Measurements from ENCODE around the gene ZBTB12.
A peak's percentile ranks its signal among the peaks of the same experiment; 100 is the strongest.
"Not testable (repeated sequence)": the region's sequence is repeated elsewhere in the genome, so short reads cannot be mapped to it uniquely, and the experiment has no call there.

ZBTB12 gene

DNA sequence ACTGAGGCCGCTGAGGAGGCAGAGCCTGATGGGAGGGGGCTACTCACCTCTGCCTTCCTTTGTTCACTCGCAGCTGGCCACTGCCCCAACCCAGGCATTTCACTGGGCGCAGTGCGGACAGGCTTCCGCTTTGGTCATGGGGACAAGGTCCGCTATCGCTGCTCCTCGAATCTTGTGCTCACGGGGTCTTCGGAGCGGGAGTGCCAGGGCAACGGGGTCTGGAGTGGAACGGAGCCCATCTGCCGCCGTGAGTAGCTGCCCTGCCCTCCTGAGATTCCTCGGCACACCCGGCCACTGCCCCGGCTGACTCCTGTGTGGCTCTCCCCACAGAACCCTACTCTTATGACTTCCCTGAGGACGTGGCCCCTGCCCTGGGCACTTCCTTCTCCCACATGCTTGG, 31.7 kb upstream of the ZBTB12 start:
- no peak for TF ChIP-seq POLR2A (IDR thresholded peaks at IDR 0.05; ENCODE audit: low read length)
- no peak for TF ChIP-seq GATA1 (IDR thresholded peaks at IDR 0.05; ENCODE audit: low read depth, low read length)
- DNase-seq, result no peak

DNA sequence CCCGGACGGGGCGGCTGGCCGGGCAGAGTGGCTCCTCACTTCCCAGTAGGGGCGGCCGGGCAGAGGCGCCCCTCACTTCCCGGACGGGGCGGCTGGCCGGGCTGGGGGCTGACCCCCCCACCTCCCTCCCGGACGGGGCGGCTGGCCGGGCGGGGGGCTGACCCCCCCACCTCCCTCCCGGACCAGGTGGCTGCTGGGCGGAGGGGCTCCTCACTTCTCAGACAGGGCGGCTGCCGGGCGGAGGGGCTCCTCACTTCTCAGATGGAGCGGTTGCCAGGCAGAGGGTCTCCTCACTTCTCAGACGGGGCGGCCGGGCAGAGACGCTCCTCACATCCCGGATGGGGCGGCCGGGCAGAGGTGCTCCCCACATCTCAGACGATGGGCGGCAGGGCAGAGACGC, 30.3 kb upstream of the ZBTB12 start:
- DNase-seq, result not testable (repeated sequence)

DNA sequence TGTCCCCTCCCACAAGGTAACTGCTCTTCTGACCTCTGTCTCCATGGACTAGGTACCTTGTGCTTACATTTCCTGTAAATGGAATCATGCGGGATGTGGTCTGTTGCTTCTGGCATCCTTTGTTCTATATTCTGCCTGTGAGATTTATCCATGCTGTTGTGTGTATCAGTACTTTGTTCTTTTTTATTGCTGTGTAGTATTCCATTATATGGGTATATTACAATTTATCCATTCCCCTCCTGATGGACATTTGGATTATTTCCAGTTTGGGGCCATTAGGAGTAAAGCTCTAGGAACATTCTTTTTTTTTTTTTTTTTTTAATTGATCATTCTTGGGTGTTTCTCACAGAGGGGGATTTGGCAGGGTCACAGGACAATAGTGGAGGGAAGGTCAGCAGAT, 29.1 kb upstream of the ZBTB12 start:
- DNase-seq, result no peak
- no peak for TF ChIP-seq GATA1 (IDR thresholded peaks at IDR 0.05; ENCODE audit: low read depth, low read length)
- TF ChIP-seq POLR2A (IDR thresholded peaks at IDR 0.05; ENCODE audit: low read length), result no peak

DNA sequence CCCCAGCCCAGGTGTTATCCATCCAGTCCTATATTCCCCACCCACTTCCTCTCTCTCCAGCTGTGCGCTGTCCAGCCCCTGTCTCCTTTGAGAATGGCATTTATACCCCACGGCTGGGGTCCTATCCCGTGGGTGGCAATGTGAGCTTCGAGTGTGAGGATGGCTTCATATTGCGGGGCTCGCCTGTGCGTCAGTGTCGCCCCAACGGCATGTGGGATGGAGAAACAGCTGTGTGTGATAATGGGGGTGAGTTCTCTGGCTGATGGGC, 26.7 kb upstream of the ZBTB12 start:
- no peak for DNase-seq
- TF ChIP-seq POLR2A (IDR thresholded peaks at IDR 0.05; ENCODE audit: low read length), result no peak
- no peak for TF ChIP-seq GATA1 (IDR thresholded peaks at IDR 0.05; ENCODE audit: low read depth, low read length)

DNA sequence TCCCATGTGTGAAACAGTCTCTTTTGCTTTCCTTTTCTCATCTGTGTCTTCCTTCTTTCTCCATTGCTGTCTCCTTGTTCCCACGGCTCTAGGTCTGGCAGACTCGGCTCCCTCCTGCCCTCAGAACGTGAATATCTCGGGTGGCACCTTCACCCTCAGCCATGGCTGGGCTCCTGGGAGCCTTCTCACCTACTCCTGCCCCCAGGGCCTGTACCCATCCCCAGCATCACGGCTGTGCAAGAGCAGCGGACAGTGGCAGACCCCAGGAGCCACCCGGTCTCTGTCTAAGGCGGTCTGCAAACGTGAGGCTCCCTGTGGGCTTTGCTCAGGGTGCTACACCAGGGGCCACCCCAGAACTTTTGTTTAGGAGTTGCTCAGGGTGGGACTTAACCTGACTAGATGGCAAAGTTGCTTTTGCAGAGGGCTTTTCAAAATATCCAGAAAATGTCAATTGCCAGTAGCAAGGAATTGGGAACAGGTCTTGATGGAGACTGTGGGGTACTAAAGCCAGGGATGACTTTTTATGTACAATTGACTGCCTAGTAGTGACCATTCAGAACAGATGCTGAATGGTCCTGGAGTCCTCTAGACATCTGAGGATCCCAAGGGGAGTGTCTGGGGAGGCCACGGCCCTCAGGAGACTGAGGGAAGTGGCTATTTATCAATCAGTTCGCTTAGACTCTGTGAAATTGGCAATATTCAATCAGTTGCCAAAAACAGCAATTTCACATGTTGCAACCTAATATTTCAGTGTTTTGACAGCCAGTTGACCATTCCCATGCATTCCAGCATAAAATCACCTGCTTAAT, 26.2 kb upstream of the ZBTB12 start:
- no peak for DNase-seq
- TF ChIP-seq POLR2A (IDR thresholded peaks at IDR 0.05; ENCODE audit: low read length) (no peak), GATA1 (IDR thresholded peaks at IDR 0.05; ENCODE audit: low read depth, low read length) (no peak)

DNA sequence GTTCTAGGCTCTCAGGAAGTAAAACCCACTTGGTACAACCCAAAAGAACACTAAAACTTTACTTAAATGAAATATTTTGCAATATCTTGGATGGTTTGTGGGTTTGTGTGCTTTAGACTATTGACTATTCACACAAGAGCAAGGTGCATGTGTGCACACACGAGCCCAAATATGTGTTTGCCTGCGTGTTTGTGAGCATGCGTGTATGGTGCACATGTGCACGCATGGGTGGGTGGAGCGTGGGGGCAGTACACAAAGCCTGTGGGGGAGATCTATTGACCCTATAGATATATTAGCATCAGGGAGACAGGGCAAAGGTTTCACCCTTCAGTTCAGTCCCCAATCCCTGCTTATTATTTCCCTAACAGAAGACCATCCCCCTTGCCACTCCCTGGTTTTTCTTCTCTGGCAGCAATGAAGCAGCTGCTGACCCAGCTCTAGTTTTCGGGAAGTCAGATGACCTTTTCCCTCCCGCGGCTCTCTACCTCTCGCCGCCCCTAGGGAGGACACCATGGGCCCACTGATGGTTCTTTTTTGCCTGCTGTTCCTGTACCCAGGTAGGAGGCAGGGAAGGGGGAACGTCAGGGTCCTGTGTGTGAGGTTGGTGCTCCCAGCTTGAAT, 25.5 kb upstream of the ZBTB12 start, which contains the start of gene C2:
Gene C2, plus strand, starts transcription at position 476 of the 621 bp plus-strand sequence. Its CDS starts 36 bp downstream, at position 512.
- no peak for DNase-seq
- TF ChIP-seq POLR2A (IDR thresholded peaks at IDR 0.05; ENCODE audit: low read length), result no peak
- no peak for TF ChIP-seq GATA1 (IDR thresholded peaks at IDR 0.05; ENCODE audit: low read depth, low read length)

DNA sequence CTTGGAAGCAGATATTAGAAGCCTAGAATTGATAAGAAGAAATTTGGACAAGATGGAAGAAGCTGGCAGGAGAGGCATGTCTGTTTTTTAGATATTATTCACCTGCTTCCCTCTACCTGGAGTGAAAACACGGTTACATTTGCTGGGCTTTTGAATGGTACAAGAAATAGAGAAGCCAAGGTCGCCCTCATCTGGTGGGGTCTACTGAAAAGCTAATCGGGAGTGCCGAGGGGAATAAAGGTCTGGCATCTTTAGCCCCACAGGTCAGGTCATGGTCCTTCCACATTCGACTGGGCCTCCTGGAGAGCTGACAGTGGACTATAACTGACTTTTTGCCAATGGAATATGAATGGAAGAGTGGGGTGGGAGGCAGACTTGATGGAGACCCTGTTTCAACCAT, 21.1 kb upstream of the ZBTB12 start:
- no peak for TF ChIP-seq POLR2A (IDR thresholded peaks at IDR 0.05; ENCODE audit: low read length)
- DNase-seq, result peak; percentile 13 to 40

DNA sequence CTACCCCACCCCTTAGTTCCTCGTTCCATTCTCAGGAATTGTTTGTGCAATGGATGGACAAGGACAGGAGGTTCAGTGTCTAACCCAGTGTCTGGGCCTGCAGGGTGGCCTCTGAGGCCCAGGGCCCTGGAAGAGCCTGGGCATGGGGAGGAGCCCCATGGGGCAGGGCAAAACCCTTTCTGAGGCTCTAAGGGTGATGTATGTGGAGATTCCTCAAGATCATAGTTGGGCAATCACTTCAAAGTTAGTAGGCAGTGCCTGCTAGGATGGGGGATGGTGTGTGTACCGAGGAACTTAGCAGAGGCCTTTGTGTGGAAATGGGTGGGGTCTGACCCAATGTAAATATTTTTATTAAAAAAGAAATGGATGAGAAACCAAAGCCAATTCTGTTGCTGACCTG, 18.9 kb upstream of the ZBTB12 start:
- DNase-seq, result no peak
- no peak for TF ChIP-seq GATA1 (IDR thresholded peaks at IDR 0.05; ENCODE audit: low read depth, low read length)
- no peak for TF ChIP-seq POLR2A (IDR thresholded peaks at IDR 0.05; ENCODE audit: low read length)

DNA sequence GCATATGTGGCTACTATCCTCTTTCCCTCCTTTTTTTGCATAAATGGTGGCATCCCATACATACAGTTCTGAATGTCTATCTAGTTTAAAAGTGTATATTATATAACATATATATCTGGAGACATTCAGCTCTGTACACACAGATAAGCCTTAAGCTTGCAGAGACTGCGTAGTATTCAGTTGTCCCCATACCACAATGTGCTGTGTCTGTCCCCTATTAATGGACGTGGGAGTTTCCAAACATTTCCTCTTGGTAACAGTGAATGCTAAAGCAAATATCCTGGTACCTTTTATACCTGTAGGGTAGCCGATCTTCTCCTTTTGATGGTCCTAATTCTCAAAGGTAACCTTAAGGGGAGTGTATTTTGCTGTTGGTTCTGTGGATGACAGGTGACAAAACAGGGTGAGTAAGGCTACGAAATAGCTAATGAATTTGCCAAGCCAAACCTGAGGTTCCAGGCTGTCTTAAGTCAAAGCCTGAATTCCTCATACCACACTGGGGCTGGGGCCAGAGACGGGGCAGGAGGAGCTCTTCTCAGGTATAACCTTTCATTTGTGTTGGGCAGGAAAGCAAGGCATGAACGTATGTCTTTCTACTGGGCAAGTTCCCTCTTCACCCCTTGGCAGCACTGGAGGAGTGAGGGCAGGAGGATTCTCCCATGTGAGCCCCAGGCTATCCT, 17.9 kb upstream of the ZBTB12 start:
- no peak for DNase-seq
- TF ChIP-seq POLR2A (IDR thresholded peaks at IDR 0.05; ENCODE audit: low read length), result no peak
- no peak for TF ChIP-seq GATA1 (IDR thresholded peaks at IDR 0.05; ENCODE audit: low read depth, low read length)

DNA sequence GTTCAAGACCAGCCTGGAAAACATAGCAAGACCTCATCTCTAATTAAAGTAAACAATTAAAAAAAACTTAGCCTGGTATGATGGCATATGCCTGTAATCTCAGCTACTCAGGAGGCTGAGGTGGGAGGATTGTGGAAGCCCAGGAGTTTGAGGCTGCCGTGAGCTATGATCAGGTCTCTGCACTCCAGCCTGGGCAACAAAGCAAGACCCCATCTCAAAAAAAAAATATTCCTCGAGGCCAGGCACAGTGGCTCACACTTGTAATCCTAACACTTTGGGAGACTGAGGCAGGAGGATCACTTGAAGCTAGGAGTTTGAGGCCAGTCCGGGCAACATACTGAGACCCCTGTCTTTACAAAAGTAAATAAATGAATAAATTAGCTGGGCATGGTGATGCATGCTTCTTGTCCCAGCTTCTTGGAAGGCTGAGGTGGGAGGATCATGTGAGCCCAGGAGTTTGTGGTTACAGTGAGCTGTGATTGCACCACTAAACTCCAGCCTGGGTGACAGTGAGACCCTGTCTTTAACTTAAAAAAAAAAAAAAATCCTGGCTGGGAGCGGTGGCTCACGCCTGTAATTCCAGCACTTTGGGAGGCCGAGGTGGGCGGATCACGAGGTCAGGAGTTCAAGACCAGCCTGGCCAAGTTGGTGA, 16.3 kb upstream of the ZBTB12 start:
- no peak for TF ChIP-seq GATA1 (IDR thresholded peaks at IDR 0.05; ENCODE audit: low read depth, low read length)
- no peak for TF ChIP-seq POLR2A (IDR thresholded peaks at IDR 0.05; ENCODE audit: low read length)
- no peak for DNase-seq

DNA sequence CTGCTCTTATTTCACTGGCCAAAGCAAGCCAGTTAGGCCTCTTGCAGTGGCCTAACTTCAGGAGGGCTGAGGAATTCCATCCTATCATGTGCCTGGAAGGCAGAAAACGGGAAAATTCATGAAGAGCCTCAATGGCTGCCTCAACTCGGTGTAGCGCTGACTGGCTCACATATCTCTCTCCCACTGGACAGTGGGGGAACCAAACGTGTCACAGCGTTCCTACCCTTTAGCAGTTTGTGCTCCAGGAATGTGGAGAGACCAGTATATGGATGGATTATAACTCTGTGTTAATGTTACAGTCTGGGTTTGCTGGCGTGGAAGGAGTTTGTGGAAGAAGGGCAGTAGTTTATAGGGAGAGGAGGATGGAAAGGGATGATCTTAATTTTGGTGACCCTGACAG, 13.9 kb upstream of the ZBTB12 start:
- no peak for DNase-seq
- TF ChIP-seq GATA1 (IDR thresholded peaks at IDR 0.05; ENCODE audit: low read depth, low read length) (no peak), POLR2A (IDR thresholded peaks at IDR 0.05; ENCODE audit: low read length) (no peak)

DNA sequence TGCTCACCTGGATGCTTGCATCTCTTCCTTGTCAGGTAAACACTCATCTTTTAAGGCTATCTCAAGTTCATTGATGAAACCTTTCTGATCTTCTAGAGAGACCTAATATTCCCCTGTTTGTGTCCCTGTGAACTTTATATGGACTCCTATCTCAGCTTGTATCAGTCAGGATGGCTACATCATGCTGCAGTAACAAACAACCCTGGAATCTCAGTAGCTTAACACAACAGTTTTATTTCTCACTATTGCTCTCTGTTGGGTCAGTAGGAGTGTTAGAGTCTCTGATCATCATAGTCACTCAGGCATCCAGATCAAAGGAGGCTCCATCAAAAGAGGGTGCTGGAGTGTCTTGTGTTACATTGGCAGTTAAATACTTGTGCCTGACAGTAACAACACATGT, 13.5 kb upstream of the ZBTB12 start:
- no peak for DNase-seq
- TF ChIP-seq POLR2A (IDR thresholded peaks at IDR 0.05; ENCODE audit: low read length) (no peak), GATA1 (IDR thresholded peaks at IDR 0.05; ENCODE audit: low read depth, low read length) (no peak)

DNA sequence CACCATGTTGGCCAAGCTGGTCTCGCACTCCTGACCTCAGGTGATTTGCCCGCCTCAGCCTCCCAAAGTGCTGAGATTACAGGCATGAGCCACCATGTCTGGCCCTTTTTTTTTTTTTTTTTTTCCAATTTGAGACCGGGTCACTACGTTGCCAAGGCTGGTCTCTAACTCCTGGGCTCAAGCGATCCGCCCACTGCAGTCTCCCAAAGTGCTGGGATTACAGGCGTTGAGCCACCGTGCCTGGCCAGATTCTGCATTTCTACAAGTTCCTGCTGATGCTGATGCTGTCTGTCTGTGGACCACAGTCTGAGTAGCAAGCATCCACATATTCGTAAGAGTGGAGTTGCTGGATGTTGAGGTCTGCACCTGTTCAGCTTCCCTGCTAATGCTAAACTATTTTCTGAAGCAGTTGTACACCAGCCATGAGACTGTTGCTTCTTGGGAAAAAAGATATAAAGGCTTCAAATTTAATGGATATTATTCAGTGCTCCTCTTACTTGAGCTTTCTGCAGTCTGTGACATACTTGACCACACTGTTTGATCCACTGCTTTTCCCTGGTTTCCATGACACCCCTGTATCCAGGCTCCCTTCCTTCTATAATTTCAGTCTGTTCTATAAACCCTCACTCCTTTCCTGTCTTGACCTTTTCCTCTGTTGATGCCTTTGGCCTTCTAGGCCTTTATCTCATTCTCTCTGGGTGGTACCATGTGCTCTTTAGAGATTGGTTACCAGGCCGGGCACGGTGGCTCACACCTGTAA, 10.1 kb upstream of the ZBTB12 start:
- TF ChIP-seq POLR2A (IDR thresholded peaks at IDR 0.05; ENCODE audit: low read length) (no peak), GATA1 (IDR thresholded peaks at IDR 0.05; ENCODE audit: low read depth, low read length) (no peak)
- DNase-seq, result no peak

DNA sequence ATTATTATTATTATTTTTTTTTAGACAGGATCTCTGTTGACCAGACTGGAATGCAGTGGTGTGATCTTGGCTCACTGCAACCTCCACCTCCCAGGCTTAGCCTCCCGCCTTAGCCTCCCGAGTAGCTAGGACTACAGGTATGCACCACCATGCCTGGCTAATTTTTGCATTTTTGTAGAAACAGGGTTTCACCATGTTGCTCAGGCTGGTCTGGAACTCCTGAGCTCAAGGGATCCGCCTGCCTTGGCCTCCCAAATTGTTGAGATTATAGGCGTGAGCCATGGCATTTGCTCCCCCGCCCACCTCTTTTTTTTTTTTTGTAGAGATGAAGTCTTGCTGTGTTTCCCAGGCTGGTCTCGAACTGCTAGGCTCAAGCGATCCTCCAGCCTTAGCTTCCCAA, 7.4 kb upstream of the ZBTB12 start:
- not testable (repeated sequence) for DNase-seq
